Gastroesophageal sphincter (tissue), 3 donors: ENCODE measurements around the gene OR2T12.

Experiments used
- CTCF ChIP-seq, 4 experiments: fragments of 200-600 bp in 2 of 4; fragments of 450-650 bp in 2 of 4; sonication (generic) in 1 of 4; IDR thresholded peaks; one replicate each; pipeline ENCODE4 v1.5.1; 2017 to 2019; ENCODE audit warnings: antibody characterized with exemption in 4 of 4, mild to moderate bottlenecking in 2 of 4, moderate library complexity in 2 of 4
- EP300 ChIP-seq: sonication (generic); formaldehyde crosslinking; IDR thresholded peaks from one replicate; pipeline ENCODE4 v1.6.1; 2017; ENCODE audit warnings: antibody characterized with exemption, mild to moderate bottlenecking
- POLR2AphosphoS5 ChIP-seq: sonication (generic); formaldehyde crosslinking; IDR thresholded peaks from one replicate; pipeline ENCODE4 v1.6.1; 2017; ENCODE audit warnings: antibody characterized with exemption

- TF ChIP-seq CTCF (IDR thresholded peaks at IDR 0.05) (no peak), EP300 (no peak), POLR2AphosphoS5 (no peak)
These were observed 13.6 kb upstream of the OR2T12 start for GRCh38 chr1:248316796-248317195.
